Measurements from ENCODE around the gene TBC1D14.
"Not testable (repeated sequence)": the region's sequence is repeated elsewhere in the genome, so short reads cannot be mapped to it uniquely, and the experiment has no call there.

TBC1D14 gene

GRCh38 chr4:7075962-7076695 is 166.5 kb downstream of the TBC1D14 start:
- no peaks in the 10 kb centered on the region for H3K9me3 ChIP-seq (ENCODE audit: insufficient read depth, low read length)
- H3K4me1 ChIP-seq (ENCODE audit: low read length): no peaks in the 10 kb centered on the region
- no peak overlapping the region for H3K27ac ChIP-seq (ENCODE audit: low read length)
- H3K9ac ChIP-seq (ENCODE audit: low read length): no peak overlapping the region
- H3K4me2 ChIP-seq (ENCODE audit: low read length): no peak overlapping the region
- no peak overlapping the region for H2AFZ ChIP-seq (ENCODE audit: low read depth, low read length)
- no peaks in the 10 kb centered on the region for H3K79me2 ChIP-seq (ENCODE audit: low read length)
- H3K4me3 ChIP-seq (ENCODE audit: low read length): no peak overlapping the region
- H4K20me1 ChIP-seq (ENCODE audit: insufficient read depth, low read length): no peaks in the 10 kb centered on the region
- H3K27me3 ChIP-seq (ENCODE audit: low read depth, low read length): peaks cover 14% of the 10 kb centered on the region; the same call in 1 of the 2 replicates
- H3K36me3 ChIP-seq (replicated peaks; ENCODE audit: low read depth, low read length): no peaks in the 10 kb centered on the region
- TF ChIP-seq EZH2phosphoT487 (IDR thresholded peaks at IDR 0.05; ENCODE audit: low read depth) (no peak), CTCF (IDR thresholded peaks at IDR 0.05; ENCODE audit: low read depth, low read length) (no peak)

GRCh38 chr4:7076696-7077082 is 167.1 kb downstream of the TBC1D14 start:
- H4K20me1 ChIP-seq (ENCODE audit: insufficient read depth, low read length): no peaks in the 10 kb centered on the region
- no peaks in the 10 kb centered on the region for H3K4me1 ChIP-seq (ENCODE audit: low read length)
- H3K4me2 ChIP-seq (ENCODE audit: low read length): no peak overlapping the region
- peaks cover 13% of the 10 kb centered on the region; the same call in 1 of the 2 replicates for H3K27me3 ChIP-seq (ENCODE audit: low read depth, low read length)
- TF ChIP-seq EZH2phosphoT487 (IDR thresholded peaks at IDR 0.05; ENCODE audit: low read depth): no peak
- no peak for TF ChIP-seq CTCF (IDR thresholded peaks at IDR 0.05; ENCODE audit: low read depth, low read length)
- no peak overlapping the region for H3K9ac ChIP-seq (ENCODE audit: low read length)
- H3K36me3 ChIP-seq (replicated peaks; ENCODE audit: low read depth, low read length): no peaks in the 10 kb centered on the region
- H3K79me2 ChIP-seq (ENCODE audit: low read length): no peaks in the 10 kb centered on the region
- no peaks in the 10 kb centered on the region for H3K9me3 ChIP-seq (ENCODE audit: insufficient read depth, low read length)
- H3K4me3 ChIP-seq (ENCODE audit: low read length): no peak overlapping the region
- no peak overlapping the region for H3K27ac ChIP-seq (ENCODE audit: low read length)
- H2AFZ ChIP-seq (ENCODE audit: low read depth, low read length): no peak overlapping the region

GRCh38 chr4:7077371-7077770 is 167.7 kb downstream of the TBC1D14 start:
- no peaks in the 10 kb centered on the region for H3K36me3 ChIP-seq (replicated peaks; ENCODE audit: low read depth, low read length)
- no peaks in the 10 kb centered on the region for H3K4me1 ChIP-seq (ENCODE audit: low read length)
- H3K9me3 ChIP-seq (ENCODE audit: insufficient read depth, low read length): no peaks in the 10 kb centered on the region
- no peak for TF ChIP-seq EZH2phosphoT487 (IDR thresholded peaks at IDR 0.05; ENCODE audit: low read depth)
- no peak for TF ChIP-seq CTCF (IDR thresholded peaks at IDR 0.05; ENCODE audit: low read depth, low read length)
- H3K9ac ChIP-seq (ENCODE audit: low read length): no peak overlapping the region
- H4K20me1 ChIP-seq (ENCODE audit: insufficient read depth, low read length): no peaks in the 10 kb centered on the region
- H3K27me3 ChIP-seq (ENCODE audit: low read depth, low read length): peaks cover 7% of the 10 kb centered on the region; the same call in 1 of the 2 replicates
- no peak overlapping the region for H3K4me3 ChIP-seq (ENCODE audit: low read length)
- H3K79me2 ChIP-seq (ENCODE audit: low read length): no peaks in the 10 kb centered on the region
- no peak overlapping the region for H2AFZ ChIP-seq (ENCODE audit: low read depth, low read length)
- no peak overlapping the region for H3K4me2 ChIP-seq (ENCODE audit: low read length)
- H3K27ac ChIP-seq (ENCODE audit: low read length): no peak overlapping the region

- H3K4me1 ChIP-seq (ENCODE audit: low read length): no peaks in the 10 kb centered on the region
- 0 out of 2 replicates have a peak, but pooled peaks cover 5% of the 10 kb centered on the region for H3K27me3 ChIP-seq (ENCODE audit: low read depth, low read length)
- no peaks in the 10 kb centered on the region for H3K79me2 ChIP-seq (ENCODE audit: low read length)
- no peaks in the 10 kb centered on the region for H4K20me1 ChIP-seq (ENCODE audit: insufficient read depth, low read length)
- H2AFZ ChIP-seq (ENCODE audit: low read depth, low read length): no peak overlapping the region
- no peak overlapping the region for H3K4me3 ChIP-seq (ENCODE audit: low read length)
- TF ChIP-seq EZH2phosphoT487 (IDR thresholded peaks at IDR 0.05; ENCODE audit: low read depth) (no peak), CTCF (IDR thresholded peaks at IDR 0.05; ENCODE audit: low read depth, low read length) (no peak)
- no peak overlapping the region for H3K27ac ChIP-seq (ENCODE audit: low read length)
- no peaks in the 10 kb centered on the region for H3K36me3 ChIP-seq (replicated peaks; ENCODE audit: low read depth, low read length)
- no peak overlapping the region for H3K4me2 ChIP-seq (ENCODE audit: low read length)
- H3K9me3 ChIP-seq (ENCODE audit: insufficient read depth, low read length): no peaks in the 10 kb centered on the region
- H3K9ac ChIP-seq (ENCODE audit: low read length): no peak overlapping the region
Observed at GRCh38 chr4:7078025-7078424, 168.4 kb downstream of the TBC1D14 start.

GRCh38 chr4:7079483-7079882 is 169.9 kb downstream of the TBC1D14 start:
- not testable (repeated sequence) for H3K4me2 ChIP-seq (ENCODE audit: low read length); H2AFZ ChIP-seq (ENCODE audit: low read depth, low read length); H3K4me3 ChIP-seq (ENCODE audit: low read length); H3K27me3 ChIP-seq (ENCODE audit: low read depth, low read length); H4K20me1 ChIP-seq (ENCODE audit: insufficient read depth, low read length); H3K9me3 ChIP-seq (ENCODE audit: insufficient read depth, low read length); H3K79me2 ChIP-seq (ENCODE audit: low read length); H3K27ac ChIP-seq (ENCODE audit: low read length); H3K4me1 ChIP-seq (ENCODE audit: low read length); H3K9ac ChIP-seq (ENCODE audit: low read length); H3K36me3 ChIP-seq (replicated peaks; ENCODE audit: low read depth, low read length)

GRCh38 chr4:7079909-7080308 is 170.3 kb downstream of the TBC1D14 start:
- H3K4me1 ChIP-seq (ENCODE audit: low read length); H3K27ac ChIP-seq (ENCODE audit: low read length); H3K36me3 ChIP-seq (replicated peaks; ENCODE audit: low read depth, low read length); H3K79me2 ChIP-seq (ENCODE audit: low read length); H3K4me2 ChIP-seq (ENCODE audit: low read length); H3K9ac ChIP-seq (ENCODE audit: low read length); H4K20me1 ChIP-seq (ENCODE audit: insufficient read depth, low read length); H3K4me3 ChIP-seq (ENCODE audit: low read length); H3K27me3 ChIP-seq (ENCODE audit: low read depth, low read length); H2AFZ ChIP-seq (ENCODE audit: low read depth, low read length); H3K9me3 ChIP-seq (ENCODE audit: insufficient read depth, low read length): not testable (repeated sequence)
